AG08395 (cell line): ENCODE results near the gene ECE1.
"Not testable (repeated sequence)": the region's sequence is repeated elsewhere in the genome, so short reads cannot be mapped to it uniquely, and the experiment has no call there.

Experiments
- DNase-seq: peaks from one replicate; pipeline ENCODE4 v3.0.0; 2012; ENCODE audit warnings: mixed read lengths, low spot score

ECE1 gene

GRCh38 chr1:21291964-21292363 lies 1.7 kb upstream of the ECE1 start:
- DNase-seq, result no peak

GRCh38 chr1:21291184-21291583 lies 921 bp upstream of the ECE1 start:
- no peak for DNase-seq

- no peak for DNase-seq
Measured at GRCh38 chr1:21290546-21290944, 282 bp upstream of the ECE1 start.

- no peak for DNase-seq
Measured at GRCh38 chr1:21289127-21289526, 1.1 kb downstream of the ECE1 start.

- no peak for DNase-seq
Measured at GRCh38 chr1:21287905-21288514, 2.3 kb downstream of the ECE1 start.

GRCh38 chr1:21285386-21285785 lies 4.9 kb downstream of the ECE1 start:
- not testable (repeated sequence) for DNase-seq

- no peak for DNase-seq
Measured at GRCh38 chr1:21285055-21285372, 5.2 kb downstream of the ECE1 start.

GRCh38 chr1:21284206-21285054 lies 5.8 kb downstream of the ECE1 start:
- DNase-seq, result no peak

- no peak for DNase-seq
Measured at GRCh38 chr1:21283524-21283923, 6.7 kb downstream of the ECE1 start.

- DNase-seq, result not testable (repeated sequence)
Measured at GRCh38 chr1:21282020-21282419, 8.2 kb downstream of the ECE1 start.

GRCh38 chr1:21280482-21280881 lies 9.8 kb downstream of the ECE1 start:
- no peak for DNase-seq

GRCh38 chr1:21280011-21280471 lies 10.2 kb downstream of the ECE1 start:
- DNase-seq, result peak; percentile 47

- no peak for DNase-seq
Measured at GRCh38 chr1:21278860-21279845, 11.1 kb downstream of the ECE1 start.

- no peak for DNase-seq
Measured at GRCh38 chr1:21278208-21278859, 11.9 kb downstream of the ECE1 start.

- no peak for DNase-seq
Measured at GRCh38 chr1:21277180-21277579, 13.1 kb downstream of the ECE1 start.

GRCh38 chr1:21272540-21272939 lies 17.7 kb downstream of the ECE1 start:
- no peak for DNase-seq

- DNase-seq, result no peak
Measured at GRCh38 chr1:21271550-21271949, 18.7 kb downstream of the ECE1 start.

GRCh38 chr1:21270086-21270689 lies 20.1 kb downstream of the ECE1 start:
- peak; percentile 80 for DNase-seq

- no peak for DNase-seq
Measured at GRCh38 chr1:21269461-21270085, 20.7 kb downstream of the ECE1 start.

GRCh38 chr1:21268281-21269239 lies 21.7 kb downstream of the ECE1 start:
- DNase-seq, result no peak
